Breast epithelium (tissue), 3 donors: ENCODE data around the gene CCDC83.

ENCODE experiments used
- CTCF ChIP-seq, 3 donors: fragments of 450-650 bp; IDR thresholded peaks; one replicate each; pipeline ENCODE4 v1.5.1; 2016 to 2017; ENCODE audit warnings: antibody characterized with exemption in 3 of 3, mild to moderate bottlenecking in 3 of 3, moderate library complexity in 3 of 3
- POLR2A ChIP-seq: fragments of 450-650 bp; IDR thresholded peaks from one replicate; pipeline ENCODE4 v1.6.1; 2016; ENCODE audit warnings: antibody characterized with exemption, mild to moderate bottlenecking, moderate library complexity
- POLR2AphosphoS5 ChIP-seq, 3 donors: sonication (generic); formaldehyde crosslinking; IDR thresholded peaks; one replicate each; pipeline ENCODE4 v1.6.1; 2017; ENCODE audit warnings: antibody characterized with exemption in 3 of 3

GRCh38 chr11:85869781-85870180 lies 14.6 kb downstream of the CCDC83 start:
- TF ChIP-seq CTCF (IDR thresholded peaks at IDR 0.05) (no peak), POLR2A (no peak), POLR2AphosphoS5 (IDR thresholded peaks at IDR 0.05) (no peak)
